Stomach smooth muscle (tissue), 2 donors: ENCODE measurements around the gene GPR157.

Experiments
- H3K27ac ChIP-seq: one replicate; pipeline ENCODE4 v1.7.0; 2013; ENCODE audit warnings: mild to moderate bottlenecking, low read length, inconsistent platforms
- H3K27me3 ChIP-seq, 2 donors: one replicate each; pipeline ENCODE4 v1.7.0; 2013; ENCODE audit warnings: low read length in 2 of 2; ENCODE audit not compliant: insufficient read depth in 2 of 2, control insufficient read depth in 1 of 2
- H3K36me3 ChIP-seq, 2 donors: one replicate each; pipeline ENCODE4 v1.7.0; 2013; ENCODE audit warnings: low read length in 2 of 2; ENCODE audit not compliant: control insufficient read depth in 2 of 2, insufficient read depth in 2 of 2
- H3K4me1 ChIP-seq: one replicate; pipeline ENCODE4 v1.7.0; 2013; ENCODE audit warnings: low read length; ENCODE audit not compliant: control insufficient read depth, insufficient read depth
- H3K4me3 ChIP-seq, 2 donors: one replicate each; pipeline ENCODE4 v1.7.0; 2013; ENCODE audit warnings: low read length in 2 of 2
- H3K9ac ChIP-seq, 2 donors: one replicate each; pipeline ENCODE4 v1.7.0; 2013; ENCODE audit warnings: low read length in 2 of 2, mild to moderate bottlenecking in 1 of 2
- H3K9me3 ChIP-seq, 2 donors: one replicate each; pipeline ENCODE4 v1.7.0; 2013; ENCODE audit warnings: low read length in 2 of 2; ENCODE audit not compliant: control insufficient read depth in 2 of 2
- donor health status: healthy.
- donor health status: Pancreatic carcinoma.

GPR157 gene

GRCh38 chr1:9059891-9060744 is 68.8 kb downstream of the GPR157 start:
- Histone ChIP-seq H3K27ac (no peak overlapping the region), H3K4me1 (peaks cover 20% of the 10 kb centered on the region), H3K9me3 (no peaks in the 10 kb centered on the region), H3K9ac (no peak overlapping the region), H3K36me3 (no peaks in the 10 kb centered on the region), H3K4me3 (no peak overlapping the region), H3K27me3 (no peaks in the 10 kb centered on the region)

DNA sequence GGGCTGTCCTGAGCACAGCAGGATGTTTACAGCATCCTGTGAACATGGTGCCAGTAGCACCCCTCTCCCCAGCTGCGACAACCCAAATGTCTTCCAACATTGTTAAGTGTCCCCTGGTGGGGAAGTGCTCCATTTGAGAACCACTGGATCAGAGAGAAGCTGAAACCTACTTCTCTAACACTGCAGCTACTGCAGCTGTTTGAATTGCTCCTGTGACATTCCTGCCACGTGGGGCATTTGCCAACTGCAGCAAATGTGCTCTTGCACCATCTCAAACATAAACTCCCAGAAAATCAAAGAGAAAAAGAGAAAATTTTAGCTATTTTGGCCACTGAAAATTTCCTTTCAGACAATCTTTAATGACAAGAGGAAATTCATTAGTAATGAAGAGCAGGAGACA is 70.4 kb downstream of the GPR157 start:
- no peak overlapping the region for H3K9ac ChIP-seq
- no peak overlapping the region for H3K4me3 ChIP-seq
- peaks cover 11% of the 10 kb centered on the region for H3K4me1 ChIP-seq
- no peaks in the 10 kb centered on the region for H3K9me3 ChIP-seq
- H3K27me3 ChIP-seq = no peaks in the 10 kb centered on the region
- no peaks in the 10 kb centered on the region for H3K36me3 ChIP-seq
- H3K27ac ChIP-seq = no peak overlapping the region

GRCh38 chr1:9057851-9058250 is 71.1 kb downstream of the GPR157 start:
- Histone ChIP-seq H3K27me3 (no peaks in the 10 kb centered on the region), H3K9ac (no peak overlapping the region), H3K4me3 (no peak overlapping the region), H3K36me3 (no peaks in the 10 kb centered on the region), H3K4me1 (peaks cover 9% of the 10 kb centered on the region), H3K9me3 (no peaks in the 10 kb centered on the region), H3K27ac (no peak overlapping the region)

- Histone ChIP-seq H3K4me1 (no peaks in the 10 kb centered on the region), H3K9ac (no peak overlapping the region), H3K27me3 (no peaks in the 10 kb centered on the region), H3K4me3 (no peak overlapping the region), H3K36me3 (no peaks in the 10 kb centered on the region), H3K27ac (no peak overlapping the region), H3K9me3 (no peaks in the 10 kb centered on the region)
Observed at GRCh38 chr1:9052272-9053049, 76.4 kb downstream of the GPR157 start.

DNA sequence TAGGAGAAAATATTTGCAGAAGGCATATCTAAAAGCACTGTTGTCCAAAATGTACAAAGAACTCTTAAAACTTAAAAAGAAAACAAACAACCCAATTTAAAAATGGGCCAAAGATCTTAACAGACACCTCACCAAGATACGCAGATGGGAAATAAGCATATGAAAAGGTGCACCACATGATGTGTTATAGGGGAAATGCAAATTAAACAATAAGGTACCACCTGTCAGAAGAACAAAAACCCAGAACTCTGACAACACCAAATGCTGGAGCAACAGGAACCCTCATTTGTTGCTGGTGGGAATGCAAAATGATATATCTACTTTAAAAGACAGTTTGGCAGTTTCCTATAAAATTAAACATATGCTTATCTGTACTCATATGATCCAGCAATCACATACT is 77.5 kb downstream of the GPR157 start:
- Histone ChIP-seq H3K9ac (no peak overlapping the region), H3K27ac (no peak overlapping the region), H3K4me3 (no peak overlapping the region), H3K9me3 (no peaks in the 10 kb centered on the region), H3K27me3 (no peaks in the 10 kb centered on the region), H3K4me1 (no peaks in the 10 kb centered on the region), H3K36me3 (no peaks in the 10 kb centered on the region)

DNA sequence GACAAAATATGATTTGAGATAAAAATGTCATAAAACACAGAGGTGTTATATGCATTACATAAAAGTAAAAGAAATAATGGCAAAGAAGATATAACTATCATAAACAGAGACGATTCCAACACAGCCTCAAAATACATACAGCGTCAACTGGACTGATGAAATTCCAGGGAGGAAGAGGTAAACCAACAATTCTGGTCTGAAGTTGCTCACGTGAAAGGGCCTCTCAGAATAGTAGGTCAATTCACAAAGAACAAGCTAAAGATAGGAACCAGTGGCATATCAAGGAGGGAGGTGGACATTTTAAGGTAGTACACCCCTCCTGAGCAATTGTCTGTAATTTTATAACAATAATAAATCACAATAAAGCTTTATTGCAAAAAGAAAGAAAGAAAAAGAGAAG is 78.1 kb downstream of the GPR157 start:
- Histone ChIP-seq H3K27ac (no peak overlapping the region), H3K27me3 (no peaks in the 10 kb centered on the region), H3K36me3 (no peaks in the 10 kb centered on the region), H3K9me3 (no peaks in the 10 kb centered on the region), H3K9ac (no peak overlapping the region), H3K4me1 (no peaks in the 10 kb centered on the region), H3K4me3 (no peak overlapping the region)
